Measurements from ENCODE around the gene CIDEA. TPM values are rescaled to one million over a fixed set of nuclear protein-coding genes. Genes with fewer than 3 reads are reported as not detected.

The CIDEA gene
- total RNA-seq, 1 experiment from 2014 or later: not detected

- no peak for TF ChIP-seq CTCF (IDR thresholded peaks at IDR 0.05; ENCODE audit: insufficient read depth in 1 of 2, low read depth in 1 of 2, low read length in 1 of 2, severe bottlenecking in 1 of 2, unreplicated experiment in 1 of 2)
- Histone ChIP-seq H3K4me3 (ENCODE audit: low read depth, low read length) (peak overlapping the region; percentile 48), H3K4me1 (peaks cover 20% of the 10 kb centered on the region), H3K9me3 (peaks cover 18% of the 10 kb centered on the region), H3K27me3 (replicated peaks; ENCODE audit: control insufficient read depth, insufficient read depth, low read length) (no peaks in the 10 kb centered on the region), H3K36me3 (ENCODE audit: control insufficient read depth, insufficient read depth, low read length) (peaks cover 2% of the 10 kb centered on the region; the same call in 1 of the 2 replicates)
- DNase-seq: peak; percentile 72 to 85
- Mint-ChIP-seq H3K9me3 (ENCODE audit: unreplicated experiment) (no peaks in the 10 kb centered on the region), H3K4me1 (ENCODE audit: low read depth, unreplicated experiment) (peaks cover 12% of the 10 kb centered on the region), H3K36me3 (ENCODE audit: insufficient read depth, unreplicated experiment) (peaks cover 53% of the 10 kb centered on the region), H3K27ac (ENCODE audit: unreplicated experiment) (peak overlapping the region; percentile 81), H3K27me3 (ENCODE audit: insufficient read depth, unreplicated experiment) (no peaks in the 10 kb centered on the region), H3K4me3 (ENCODE audit: unreplicated experiment) (peak overlapping the region; percentile 80)
- ChIA-PET CTCF (interaction anchor here (0.6 to 1.1 kb wide), 2 partner anchors 36 to 69 kb away, joined by 3 to 4 read pairs; partner anchors contain the start of gene AFG3L2), POLR2A (interaction anchor here (0.6 to 1.0 kb wide), 2 partner anchors 8 to 30 kb away, joined by 8 to 23 read pairs; no protein-coding TSS in a partner anchor)
- BruUV-seq (replicated peaks): no TSS peak
- intact Hi-C loops (cut with micrococcal nuclease; ENCODE audit: unreplicated experiment): loop anchor here (1.0 to 2.0 kb wide), 2 partner anchors 20 to 30 kb away; no protein-coding TSS in a partner anchor
Measured at GRCh38 chr18:12308386-12309100, 54.4 kb downstream of the CIDEA start.

DNA sequence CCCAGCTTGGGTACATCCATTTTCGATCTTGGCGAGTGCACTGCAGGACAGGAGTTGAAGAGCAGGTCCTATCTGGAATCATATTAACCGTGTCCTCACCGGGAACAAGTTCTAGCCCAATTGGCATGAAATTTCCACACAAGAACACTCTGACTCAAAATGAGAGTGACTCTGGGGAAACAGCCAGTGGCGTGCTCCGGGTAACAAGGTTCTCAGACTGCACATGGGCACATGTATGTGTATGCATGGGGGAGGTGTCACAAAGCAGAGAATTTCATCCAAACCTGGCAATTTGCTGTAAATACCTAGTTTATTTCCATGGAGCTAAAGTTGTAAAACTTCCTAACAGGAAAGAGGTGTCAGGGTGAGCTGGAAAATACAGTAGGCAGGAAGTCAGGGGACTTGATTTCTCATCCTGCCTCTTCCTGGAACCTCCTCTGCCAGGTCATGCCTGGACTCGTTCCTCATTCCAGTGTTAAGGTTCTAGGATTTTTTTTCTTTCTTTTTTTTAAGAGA lies 55.6 kb downstream of the CIDEA start:
- Mint-ChIP-seq H3K4me3 (ENCODE audit: unreplicated experiment) (peak overlapping the region; percentile 80), H3K4me1 (ENCODE audit: low read depth, unreplicated experiment) (peaks cover 12% of the 10 kb centered on the region), H3K27ac (ENCODE audit: unreplicated experiment) (peak overlapping the region; percentile 81), H3K27me3 (ENCODE audit: insufficient read depth, unreplicated experiment) (no peaks in the 10 kb centered on the region), H3K9me3 (ENCODE audit: unreplicated experiment) (no peaks in the 10 kb centered on the region), H3K36me3 (ENCODE audit: insufficient read depth, unreplicated experiment) (peaks cover 62% of the 10 kb centered on the region)
- ChIA-PET POLR2A (interaction anchor here (0.7 to 1.0 kb wide), 2 partner anchors 31 to 68 kb away, joined by 3 to 8 read pairs; no protein-coding TSS in a partner anchor), CTCF (interaction anchor here (1.1 to 1.7 kb wide), 2 partner anchors 31 to 38 kb away, joined by 4 read pairs; no protein-coding TSS in a partner anchor)
- peak overlapping the region; percentile 48 for H3K4me3 ChIP-seq (ENCODE audit: low read depth, low read length)
- BruUV-seq (replicated peaks): TSS peak; percentile 37
- no peak for TF ChIP-seq CTCF (IDR thresholded peaks at IDR 0.05; ENCODE audit: insufficient read depth in 1 of 2, low read depth in 1 of 2, low read length in 1 of 2, severe bottlenecking in 1 of 2, unreplicated experiment in 1 of 2)
- peaks cover 20% of the 10 kb centered on the region for H3K4me1 ChIP-seq
- intact Hi-C loops (cut with micrococcal nuclease; ENCODE audit: unreplicated experiment): loop anchor here (2.0 kb wide), 1 partner anchor 31 kb away; no protein-coding TSS in a partner anchor
- H3K36me3 ChIP-seq (ENCODE audit: control insufficient read depth, insufficient read depth, low read length): peaks cover 2% of the 10 kb centered on the region; the same call in 1 of the 2 replicates
- DNase-seq: no peak
- H3K9me3 ChIP-seq: peaks cover 18% of the 10 kb centered on the region
- H3K27me3 ChIP-seq (replicated peaks; ENCODE audit: control insufficient read depth, insufficient read depth, low read length): no peaks in the 10 kb centered on the region

DNA sequence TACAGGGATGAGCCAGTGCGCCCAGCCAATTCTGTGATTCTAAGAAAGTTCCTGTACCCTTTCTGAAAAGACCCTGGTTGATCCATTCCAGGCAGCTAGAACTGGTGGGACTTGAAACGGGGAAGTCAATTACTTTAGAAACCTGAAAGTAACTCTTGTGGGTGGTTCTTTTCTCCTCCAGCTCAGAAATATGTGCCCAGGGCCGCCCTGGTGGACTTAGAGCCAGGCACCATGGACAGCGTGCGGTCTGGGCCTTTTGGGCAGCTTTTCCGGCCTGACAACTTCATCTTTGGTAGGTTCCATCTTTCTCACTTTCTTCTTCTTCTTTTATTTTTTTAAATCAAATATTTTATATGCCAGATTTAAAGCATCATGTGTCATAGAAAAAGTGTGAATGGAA lies 56.6 kb downstream of the CIDEA start:
- POLR2A ChIA-PET: no interaction called here
- Mint-ChIP-seq H3K36me3 (ENCODE audit: insufficient read depth, unreplicated experiment) (peaks cover 63% of the 10 kb centered on the region), H3K27me3 (ENCODE audit: insufficient read depth, unreplicated experiment) (no peaks in the 10 kb centered on the region), H3K9me3 (ENCODE audit: unreplicated experiment) (no peaks in the 10 kb centered on the region), H3K27ac (ENCODE audit: unreplicated experiment) (no peak overlapping the region), H3K4me3 (ENCODE audit: unreplicated experiment) (peak overlapping the region; percentile 29), H3K4me1 (ENCODE audit: low read depth, unreplicated experiment) (peaks cover 12% of the 10 kb centered on the region)
- Histone ChIP-seq H3K9me3 (peaks cover 18% of the 10 kb centered on the region), H3K4me3 (ENCODE audit: low read depth, low read length) (no peak overlapping the region), H3K36me3 (ENCODE audit: control insufficient read depth, insufficient read depth, low read length) (peaks cover 2% of the 10 kb centered on the region; the same call in 1 of the 2 replicates), H3K27me3 (replicated peaks; ENCODE audit: control insufficient read depth, insufficient read depth, low read length) (no peaks in the 10 kb centered on the region), H3K4me1 (peaks cover 19% of the 10 kb centered on the region)
- CTCF ChIA-PET: interaction anchor here (1.7 kb wide), 1 partner anchor 32 kb away, joined by 4 read pairs; no protein-coding TSS in a partner anchor
- intact Hi-C loops (cut with micrococcal nuclease; ENCODE audit: unreplicated experiment): no loop called here
- BruUV-seq (replicated peaks): no TSS peak
- no peak for TF ChIP-seq CTCF (IDR thresholded peaks at IDR 0.05; ENCODE audit: insufficient read depth in 1 of 2, low read depth in 1 of 2, low read length in 1 of 2, severe bottlenecking in 1 of 2, unreplicated experiment in 1 of 2)
- DNase-seq: no peak
